ENCODE data around the gene FLRT2.

FLRT2 gene

GRCh38 chr14:85483037-85483436, 46.9 kb upstream of the FLRT2 start:
- Histone ChIP-seq H3F3A (ENCODE audit: insufficient read depth, low read length) (no peaks in the 10 kb centered on the region), H3K9ac (ENCODE audit: low read length) (no peak overlapping the region), H3K4me3 (ENCODE audit: low read depth, low read length, poor library complexity, severe bottlenecking) (no peak overlapping the region), H3K27me3 (ENCODE audit: insufficient read depth, low read length) (no peaks in the 10 kb centered on the region), H3K9me3 (ENCODE audit: low read length) (no peaks in the 10 kb centered on the region), H3K79me2 (ENCODE audit: insufficient read depth, low read length) (no peaks in the 10 kb centered on the region), H3K9me2 (ENCODE audit: low read depth, low read length) (no peaks in the 10 kb centered on the region), H3K4me1 (ENCODE audit: insufficient read depth, low read length, severe bottlenecking) (no peaks in the 10 kb centered on the region), H2AFZ (ENCODE audit: low read length) (no peak overlapping the region), H3K27ac (ENCODE audit: low read depth, low read length, poor library complexity, severe bottlenecking) (no peak overlapping the region), H4K20me1 (ENCODE audit: insufficient read depth, low read length) (no peaks in the 10 kb centered on the region), H3K4me2 (ENCODE audit: low read length) (no peak overlapping the region), H3K36me3 (ENCODE audit: insufficient read depth, low read length) (no peaks in the 10 kb centered on the region)
- no peak for TF ChIP-seq EZH2 (IDR thresholded peaks at IDR 0.05; ENCODE audit: borderline replicate concordance, low read length)
- TF ChIP-seq, protein P1, sequence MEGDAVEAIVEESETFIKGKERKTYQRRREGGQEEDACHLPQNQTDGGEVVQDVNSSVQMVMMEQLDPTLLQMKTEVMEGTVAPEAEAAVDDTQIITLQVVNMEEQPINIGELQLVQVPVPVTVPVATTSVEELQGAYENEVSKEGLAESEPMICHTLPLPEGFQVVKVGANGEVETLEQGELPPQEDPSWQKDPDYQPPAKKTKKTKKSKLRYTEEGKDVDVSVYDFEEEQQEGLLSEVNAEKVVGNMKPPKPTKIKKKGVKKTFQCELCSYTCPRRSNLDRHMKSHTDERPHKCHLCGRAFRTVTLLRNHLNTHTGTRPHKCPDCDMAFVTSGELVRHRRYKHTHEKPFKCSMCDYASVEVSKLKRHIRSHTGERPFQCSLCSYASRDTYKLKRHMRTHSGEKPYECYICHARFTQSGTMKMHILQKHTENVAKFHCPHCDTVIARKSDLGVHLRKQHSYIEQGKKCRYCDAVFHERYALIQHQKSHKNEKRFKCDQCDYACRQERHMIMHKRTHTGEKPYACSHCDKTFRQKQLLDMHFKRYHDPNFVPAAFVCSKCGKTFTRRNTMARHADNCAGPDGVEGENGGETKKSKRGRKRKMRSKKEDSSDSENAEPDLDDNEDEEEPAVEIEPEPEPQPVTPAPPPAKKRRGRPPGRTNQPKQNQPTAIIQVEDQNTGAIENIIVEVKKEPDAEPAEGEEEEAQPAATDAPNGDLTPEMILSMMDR (IDR thresholded peaks at IDR 0.05; ENCODE audit: low read length), result no peak

GRCh38 chr14:85483652-85484051, 46.3 kb upstream of the FLRT2 start:
- H3K4me3 ChIP-seq (ENCODE audit: low read depth, low read length, poor library complexity, severe bottlenecking), result no peak overlapping the region
- H4K20me1 ChIP-seq (ENCODE audit: insufficient read depth, low read length), result no peaks in the 10 kb centered on the region
- H3K27ac ChIP-seq (ENCODE audit: low read depth, low read length, poor library complexity, severe bottlenecking), result no peak overlapping the region
- H3K9me2 ChIP-seq (ENCODE audit: low read depth, low read length), result no peaks in the 10 kb centered on the region
- no peaks in the 10 kb centered on the region for H3K9me3 ChIP-seq (ENCODE audit: low read length)
- H2AFZ ChIP-seq (ENCODE audit: low read length), result no peak overlapping the region
- H3K27me3 ChIP-seq (ENCODE audit: insufficient read depth, low read length), result no peaks in the 10 kb centered on the region
- H3K36me3 ChIP-seq (ENCODE audit: insufficient read depth, low read length), result no peaks in the 10 kb centered on the region
- TF ChIP-seq, protein P1 (IDR thresholded peaks at IDR 0.05; ENCODE audit: low read length), result no peak
- TF ChIP-seq EZH2 (IDR thresholded peaks at IDR 0.05; ENCODE audit: borderline replicate concordance, low read length), result no peak
- no peaks in the 10 kb centered on the region for H3K4me1 ChIP-seq (ENCODE audit: insufficient read depth, low read length, severe bottlenecking)
- no peak overlapping the region for H3K4me2 ChIP-seq (ENCODE audit: low read length)
- no peak overlapping the region for H3K9ac ChIP-seq (ENCODE audit: low read length)
- H3K79me2 ChIP-seq (ENCODE audit: insufficient read depth, low read length), result no peaks in the 10 kb centered on the region
- H3F3A ChIP-seq (ENCODE audit: insufficient read depth, low read length), result no peaks in the 10 kb centered on the region

GRCh38 chr14:85487215-85487614, 42.7 kb upstream of the FLRT2 start:
- no peak overlapping the region for H3K4me3 ChIP-seq (ENCODE audit: low read depth, low read length, poor library complexity, severe bottlenecking)
- no peaks in the 10 kb centered on the region for H3K36me3 ChIP-seq (ENCODE audit: insufficient read depth, low read length)
- no peak overlapping the region for H3K4me2 ChIP-seq (ENCODE audit: low read length)
- no peaks in the 10 kb centered on the region for H3F3A ChIP-seq (ENCODE audit: insufficient read depth, low read length)
- no peak overlapping the region for H2AFZ ChIP-seq (ENCODE audit: low read length)
- no peaks in the 10 kb centered on the region for H3K4me1 ChIP-seq (ENCODE audit: insufficient read depth, low read length, severe bottlenecking)
- no peaks in the 10 kb centered on the region for H4K20me1 ChIP-seq (ENCODE audit: insufficient read depth, low read length)
- TF ChIP-seq, protein P1 (IDR thresholded peaks at IDR 0.05; ENCODE audit: low read length), result no peak
- no peak overlapping the region for H3K9ac ChIP-seq (ENCODE audit: low read length)
- no peaks in the 10 kb centered on the region for H3K79me2 ChIP-seq (ENCODE audit: insufficient read depth, low read length)
- H3K27ac ChIP-seq (ENCODE audit: low read depth, low read length, poor library complexity, severe bottlenecking), result no peak overlapping the region
- no peaks in the 10 kb centered on the region for H3K9me3 ChIP-seq (ENCODE audit: low read length)
- H3K27me3 ChIP-seq (ENCODE audit: insufficient read depth, low read length), result no peaks in the 10 kb centered on the region
- H3K9me2 ChIP-seq (ENCODE audit: low read depth, low read length), result no peaks in the 10 kb centered on the region
